K562 treated with DMSO at 1 percent for 12 hours (cell line): Measurements from ENCODE around the gene ETFDH. TPM values are rescaled to one million over a fixed set of nuclear protein-coding genes. Genes with fewer than 3 reads are reported as not detected.

Experiments used
- total RNA-seq: library from RNA; unstranded; fragments of 300-600 nt; gene quantifications from 2 replicates; pipeline ENCODE4 v1.2.3, GENCODE V29; 2022; ENCODE audit not compliant: insufficient read depth

ETFDH gene
- total RNA-seq = 21.8 and 29.9 TPM in 2 replicates

GRCh38 chr4:158671915-158672806, at the start of gene ETFDH:
TSS of gene ETFDH (plus strand) at chr4:158672296. CDS start at chr4:158672457, 161 bp downstream.

GRCh38 chr4:158671665-158671914, 506 bp upstream of the ETFDH start, which contains the start of gene C4orf46:
TSS of gene C4orf46 (minus strand) at chr4:158671887. CDS start at chr4:158671801, 86 bp downstream.

GRCh38 chr4:158722917-158723793, 51.1 kb downstream of the ETFDH start, which contains the start of gene PPID:
TSS of gene PPID (minus strand) at chr4:158723396. CDS start at chr4:158723288, 108 bp downstream.

Other genes starting within 250 kb of the ETFDH start
- 0.21 TPM in 1 of 2 replicates, not detected in the other for gene RXFP1, start 150.4 kb upstream of the ETFDH start, total RNA-seq
- 4.9 and 13.0 TPM in 2 replicates for gene C4orf46, start 409 bp upstream of the ETFDH start, total RNA-seq
- gene PPID, start 51.1 kb downstream of the ETFDH start, total RNA-seq = 26.9 and 42.4 TPM in 2 replicates
- 2.2 and 15.1 TPM in 2 replicates for gene FNIP2, start 96.7 kb downstream of the ETFDH start, total RNA-seq